ENCODE measurements around the gene CADPS2.

The CADPS2 gene

DNA sequence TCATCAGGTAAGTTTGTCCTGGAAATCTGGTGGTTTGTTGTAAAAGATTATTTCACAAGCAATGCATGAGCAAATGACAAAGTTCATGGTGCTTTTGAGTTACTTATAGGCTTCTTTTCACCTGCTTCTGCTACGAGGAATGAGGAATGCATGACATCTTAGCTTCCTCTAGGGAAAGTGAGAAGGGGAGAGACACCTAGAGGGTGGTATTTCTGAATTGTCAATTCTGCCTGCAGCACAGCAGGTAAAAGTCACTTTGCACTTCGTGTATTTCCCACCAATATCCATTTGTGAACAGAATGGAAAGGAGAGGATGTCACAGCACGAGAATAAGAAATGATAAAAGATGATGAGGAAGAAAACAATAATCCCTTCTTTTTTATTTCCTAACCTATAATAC lies 428.3 kb downstream of the CADPS2 start:
- TF ChIP-seq CEBPB (IDR thresholded peaks at IDR 0.05), result no peak
- no peak for TF ChIP-seq FOXM1 (IDR thresholded peaks at IDR 0.05; ENCODE audit: borderline replicate concordance, low read depth)
- no peak for TF ChIP-seq TAF1 (IDR thresholded peaks at IDR 0.05; ENCODE audit: low read depth)
- no peak for TF ChIP-seq TEAD4 (IDR thresholded peaks at IDR 0.05)
- TF ChIP-seq EGR1 (IDR thresholded peaks at IDR 0.05), result no peak
- no peak for TF ChIP-seq TCF12 (IDR thresholded peaks at IDR 0.05; ENCODE audit: low read depth)
- TF ChIP-seq NFIC (IDR thresholded peaks at IDR 0.05), result no peak
- TF ChIP-seq, protein P1, sequence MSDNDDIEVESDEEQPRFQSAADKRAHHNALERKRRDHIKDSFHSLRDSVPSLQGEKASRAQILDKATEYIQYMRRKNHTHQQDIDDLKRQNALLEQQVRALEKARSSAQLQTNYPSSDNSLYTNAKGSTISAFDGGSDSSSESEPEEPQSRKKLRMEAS (IDR thresholded peaks at IDR 0.05), result no peak
- TF ChIP-seq, protein P2, sequence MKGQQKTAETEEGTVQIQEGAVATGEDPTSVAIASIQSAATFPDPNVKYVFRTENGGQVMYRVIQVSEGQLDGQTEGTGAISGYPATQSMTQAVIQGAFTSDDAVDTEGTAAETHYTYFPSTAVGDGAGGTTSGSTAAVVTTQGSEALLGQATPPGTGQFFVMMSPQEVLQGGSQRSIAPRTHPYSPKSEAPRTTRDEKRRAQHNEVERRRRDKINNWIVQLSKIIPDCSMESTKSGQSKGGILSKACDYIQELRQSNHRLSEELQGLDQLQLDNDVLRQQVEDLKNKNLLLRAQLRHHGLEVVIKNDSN (IDR thresholded peaks at IDR 0.05), result no peak
- no peak for TF ChIP-seq RAD21 (IDR thresholded peaks at IDR 0.05; ENCODE audit: low read depth)

DNA sequence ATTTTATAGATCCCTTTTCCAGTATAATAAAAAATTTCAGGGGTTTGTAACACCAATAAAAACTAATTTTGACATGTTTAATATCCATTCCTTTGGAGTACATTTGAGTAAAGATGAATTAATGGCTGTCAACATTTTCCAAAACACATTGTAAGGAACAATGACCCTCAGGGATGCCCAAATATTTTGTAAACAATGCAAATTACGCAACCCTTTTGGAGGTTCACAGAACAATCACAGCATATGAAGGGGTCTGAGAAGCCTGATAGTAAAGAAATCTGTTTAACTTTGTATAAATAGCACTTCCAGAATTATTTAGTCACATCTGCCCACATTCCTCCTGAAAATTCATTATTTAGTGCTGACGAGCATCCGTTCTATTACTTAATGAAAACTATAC lies 428.9 kb downstream of the CADPS2 start:
- no peak for TF ChIP-seq EP300 (IDR thresholded peaks at IDR 0.05; ENCODE audit: borderline replicate concordance)
- TF ChIP-seq CEBPB (IDR thresholded peaks at IDR 0.05), result no peak
- TF ChIP-seq NFIC (IDR thresholded peaks at IDR 0.05), result no peak
- TF ChIP-seq TAF1 (IDR thresholded peaks at IDR 0.05; ENCODE audit: low read depth), result no peak
- TF ChIP-seq TCF12 (IDR thresholded peaks at IDR 0.05; ENCODE audit: low read depth), result no peak
- TF ChIP-seq ZBTB7A (IDR thresholded peaks at IDR 0.05; ENCODE audit: low read depth), result no peak
- TF ChIP-seq, protein P2 (IDR thresholded peaks at IDR 0.05), result no peak
- TF ChIP-seq, protein P1 (IDR thresholded peaks at IDR 0.05), result no peak
- TF ChIP-seq RAD21 (IDR thresholded peaks at IDR 0.05; ENCODE audit: low read depth), result no peak
- TF ChIP-seq CREB1 (IDR thresholded peaks at IDR 0.05; ENCODE audit: low read depth), result no peak
- no peak for TF ChIP-seq YY1 (IDR thresholded peaks at IDR 0.05; ENCODE audit: low read depth)
- no peak for TF ChIP-seq EGR1 (IDR thresholded peaks at IDR 0.05)

DNA sequence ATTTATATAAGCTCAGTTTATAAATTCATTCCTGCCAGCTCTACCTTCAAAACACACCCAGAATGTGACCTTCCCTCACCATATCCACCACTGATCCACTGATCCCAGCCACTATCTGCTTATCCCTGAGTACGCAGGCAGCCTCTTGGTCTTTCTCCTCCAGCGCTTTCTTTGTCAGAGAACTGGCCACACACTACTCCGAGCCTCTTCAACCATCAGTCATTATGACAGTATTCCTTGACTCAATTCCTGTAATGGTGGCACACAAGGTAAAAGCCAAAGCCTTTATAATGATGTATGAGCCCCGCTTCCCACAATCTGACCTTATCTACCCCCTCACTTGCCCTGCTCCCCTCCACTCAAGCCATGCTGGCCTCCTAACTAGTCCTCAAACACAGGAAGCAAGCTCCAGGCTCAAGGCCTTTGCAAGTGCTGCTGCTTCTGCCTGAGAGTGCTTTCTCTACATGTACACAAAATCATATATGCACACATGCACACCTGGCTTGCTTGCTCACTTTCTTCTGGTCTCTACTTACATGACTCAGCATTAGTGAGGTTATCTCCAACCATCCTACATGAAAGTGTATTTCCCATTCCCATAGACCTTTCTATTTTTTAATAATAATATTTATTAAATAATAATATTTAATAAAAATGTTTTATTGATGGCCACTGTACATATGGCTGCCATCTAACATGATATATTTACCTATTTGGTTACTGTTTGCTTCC lies 431.3 kb downstream of the CADPS2 start:
- TF ChIP-seq FOXM1 (IDR thresholded peaks at IDR 0.05; ENCODE audit: borderline replicate concordance, low read depth), result no peak
- no peak for TF ChIP-seq CEBPB (IDR thresholded peaks at IDR 0.05)
- no peak for TF ChIP-seq CREB1 (IDR thresholded peaks at IDR 0.05; ENCODE audit: low read depth)
- no peak for TF ChIP-seq TEAD4 (IDR thresholded peaks at IDR 0.05)
- TF ChIP-seq, protein P2 (IDR thresholded peaks at IDR 0.05), result no peak
- TF ChIP-seq ZBTB7A (IDR thresholded peaks at IDR 0.05; ENCODE audit: low read depth), result no peak
- no peak for TF ChIP-seq NFIC (IDR thresholded peaks at IDR 0.05)
- TF ChIP-seq TAF1 (IDR thresholded peaks at IDR 0.05; ENCODE audit: low read depth), result no peak
- TF ChIP-seq, protein P3, sequence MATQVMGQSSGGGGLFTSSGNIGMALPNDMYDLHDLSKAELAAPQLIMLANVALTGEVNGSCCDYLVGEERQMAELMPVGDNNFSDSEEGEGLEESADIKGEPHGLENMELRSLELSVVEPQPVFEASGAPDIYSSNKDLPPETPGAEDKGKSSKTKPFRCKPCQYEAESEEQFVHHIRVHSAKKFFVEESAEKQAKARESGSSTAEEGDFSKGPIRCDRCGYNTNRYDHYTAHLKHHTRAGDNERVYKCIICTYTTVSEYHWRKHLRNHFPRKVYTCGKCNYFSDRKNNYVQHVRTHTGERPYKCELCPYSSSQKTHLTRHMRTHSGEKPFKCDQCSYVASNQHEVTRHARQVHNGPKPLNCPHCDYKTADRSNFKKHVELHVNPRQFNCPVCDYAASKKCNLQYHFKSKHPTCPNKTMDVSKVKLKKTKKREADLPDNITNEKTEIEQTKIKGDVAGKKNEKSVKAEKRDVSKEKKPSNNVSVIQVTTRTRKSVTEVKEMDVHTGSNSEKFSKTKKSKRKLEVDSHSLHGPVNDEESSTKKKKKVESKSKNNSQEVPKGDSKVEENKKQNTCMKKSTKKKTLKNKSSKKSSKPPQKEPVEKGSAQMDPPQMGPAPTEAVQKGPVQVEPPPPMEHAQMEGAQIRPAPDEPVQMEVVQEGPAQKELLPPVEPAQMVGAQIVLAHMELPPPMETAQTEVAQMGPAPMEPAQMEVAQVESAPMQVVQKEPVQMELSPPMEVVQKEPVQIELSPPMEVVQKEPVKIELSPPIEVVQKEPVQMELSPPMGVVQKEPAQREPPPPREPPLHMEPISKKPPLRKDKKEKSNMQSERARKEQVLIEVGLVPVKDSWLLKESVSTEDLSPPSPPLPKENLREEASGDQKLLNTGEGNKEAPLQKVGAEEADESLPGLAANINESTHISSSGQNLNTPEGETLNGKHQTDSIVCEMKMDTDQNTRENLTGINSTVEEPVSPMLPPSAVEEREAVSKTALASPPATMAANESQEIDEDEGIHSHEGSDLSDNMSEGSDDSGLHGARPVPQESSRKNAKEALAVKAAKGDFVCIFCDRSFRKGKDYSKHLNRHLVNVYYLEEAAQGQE (IDR thresholded peaks at IDR 0.05; ENCODE audit: low read depth), result no peak
- TF ChIP-seq YY1 (IDR thresholded peaks at IDR 0.05; ENCODE audit: low read depth), result no peak

DNA sequence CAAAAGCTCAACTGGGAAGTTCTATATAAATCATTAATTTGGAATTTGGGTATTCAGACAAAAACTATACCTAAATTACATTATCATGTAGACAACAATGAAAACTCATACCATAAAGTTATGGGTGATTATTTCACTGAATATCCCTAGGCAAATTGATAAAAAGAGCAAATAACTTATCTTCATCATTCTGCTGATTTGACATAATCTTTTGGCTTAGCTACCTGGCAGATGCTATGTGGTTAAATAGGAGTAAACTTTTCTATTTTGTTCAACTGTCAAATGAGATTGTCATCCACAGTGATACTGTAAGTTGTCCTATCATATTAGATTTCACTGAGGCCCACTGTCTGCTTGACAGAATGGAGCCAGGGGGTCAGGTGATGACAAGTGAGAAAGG lies 432.8 kb downstream of the CADPS2 start:
- no peak for TF ChIP-seq CEBPB (IDR thresholded peaks at IDR 0.05)

DNA sequence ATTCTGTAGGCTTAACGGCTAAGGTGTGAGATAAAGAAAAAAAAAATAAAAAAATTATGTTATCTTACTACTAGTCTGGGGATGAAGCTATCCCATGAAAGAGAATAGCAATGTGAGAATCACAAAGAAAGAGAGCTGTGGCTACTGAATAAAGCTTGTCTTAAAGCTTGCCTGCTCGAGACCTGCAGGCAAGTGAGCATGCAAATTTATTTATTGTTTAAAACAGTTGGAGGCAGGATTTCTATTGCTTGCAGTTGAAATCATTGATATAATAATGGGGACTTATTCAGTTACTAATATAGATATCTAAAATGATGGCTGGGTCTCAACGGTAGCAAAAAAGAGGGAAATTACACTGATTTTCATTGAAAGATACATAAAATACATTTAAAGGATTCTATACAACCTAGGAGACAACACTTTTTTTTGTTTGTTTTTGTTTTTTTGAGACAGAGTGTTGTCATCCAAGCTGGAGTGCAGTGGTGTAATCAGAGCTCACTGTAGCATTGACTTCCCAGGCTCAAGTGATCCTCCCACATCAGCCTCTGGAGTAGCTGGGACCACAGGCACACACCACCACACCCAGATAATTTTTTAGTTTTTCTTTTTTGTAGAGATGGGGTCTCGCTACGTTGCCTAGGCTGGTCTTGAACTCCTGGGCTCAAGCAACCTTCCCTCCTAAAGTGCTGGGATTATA lies 437.2 kb downstream of the CADPS2 start:
- TF ChIP-seq TCF12 (IDR thresholded peaks at IDR 0.05; ENCODE audit: low read depth), result no peak
- no peak for TF ChIP-seq YY1 (IDR thresholded peaks at IDR 0.05; ENCODE audit: low read depth)
- TF ChIP-seq CREB1 (IDR thresholded peaks at IDR 0.05; ENCODE audit: low read depth), result no peak
- TF ChIP-seq TAF1 (IDR thresholded peaks at IDR 0.05; ENCODE audit: low read depth), result no peak
- no peak for TF ChIP-seq EGR1 (IDR thresholded peaks at IDR 0.05)
- TF ChIP-seq FOXM1 (IDR thresholded peaks at IDR 0.05; ENCODE audit: borderline replicate concordance, low read depth), result no peak
- TF ChIP-seq, protein P2 (IDR thresholded peaks at IDR 0.05), result no peak
- TF ChIP-seq, protein P3 (IDR thresholded peaks at IDR 0.05; ENCODE audit: low read depth), result no peak
- TF ChIP-seq CEBPB (IDR thresholded peaks at IDR 0.05), result no peak
- no peak for TF ChIP-seq ZBTB7A (IDR thresholded peaks at IDR 0.05; ENCODE audit: low read depth)
- TF ChIP-seq, protein P1 (IDR thresholded peaks at IDR 0.05), result no peak
- TF ChIP-seq RAD21 (IDR thresholded peaks at IDR 0.05; ENCODE audit: low read depth), result no peak
- no peak for TF ChIP-seq TEAD4 (IDR thresholded peaks at IDR 0.05)
- TF ChIP-seq NFIC (IDR thresholded peaks at IDR 0.05), result no peak
- TF ChIP-seq EP300 (IDR thresholded peaks at IDR 0.05; ENCODE audit: borderline replicate concordance), result no peak
